ENCODE measurements around the gene ARHGAP22.

DNA sequence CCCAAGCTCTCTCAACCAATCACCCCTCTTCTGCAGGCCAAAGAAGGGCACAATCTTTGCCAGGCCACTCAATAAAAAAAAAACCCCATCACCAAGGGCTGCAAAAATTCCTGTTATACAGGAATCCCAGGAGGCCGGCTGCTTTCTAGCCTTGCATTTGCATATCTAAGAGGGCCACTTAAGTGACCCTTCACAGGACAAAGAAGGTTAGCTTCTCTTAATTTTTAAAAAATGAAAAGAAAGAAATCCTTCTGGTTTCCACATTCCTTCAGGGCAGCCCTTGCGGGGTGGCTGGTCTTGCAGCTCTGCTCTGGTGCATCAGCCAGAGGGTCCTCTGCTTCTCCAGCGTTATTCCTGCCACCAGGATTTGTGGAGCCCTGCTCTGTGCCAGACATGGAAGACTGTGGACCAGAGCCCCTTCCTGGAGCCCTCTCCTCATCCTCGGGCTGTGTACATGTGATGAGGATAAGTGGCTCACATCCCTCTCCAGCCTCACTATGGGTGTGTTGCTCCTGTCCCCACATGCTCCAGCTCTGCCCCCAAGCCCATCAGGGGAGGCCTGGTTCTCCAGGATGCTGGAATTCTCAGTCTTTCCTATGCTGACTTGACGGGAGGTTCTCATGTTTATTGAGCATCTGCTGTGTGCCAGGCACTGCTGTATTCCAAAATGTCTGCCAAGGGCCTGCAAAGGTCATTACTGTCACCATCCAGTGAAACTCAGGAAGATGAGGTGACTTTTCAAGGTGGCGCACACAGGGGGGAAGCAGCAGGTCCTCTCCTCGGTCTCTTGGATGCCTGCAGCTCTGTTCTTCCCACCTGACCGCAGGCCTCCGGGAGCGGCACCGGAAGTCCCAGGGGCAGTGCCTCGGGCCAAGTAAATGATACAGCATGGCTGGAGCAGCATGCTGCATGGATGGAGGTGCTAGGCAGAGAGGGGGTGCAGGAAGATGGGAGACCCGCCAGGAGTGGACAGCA is 67.7 kb downstream of the ARHGAP22 start:
- TF ChIP-seq, protein P1, sequence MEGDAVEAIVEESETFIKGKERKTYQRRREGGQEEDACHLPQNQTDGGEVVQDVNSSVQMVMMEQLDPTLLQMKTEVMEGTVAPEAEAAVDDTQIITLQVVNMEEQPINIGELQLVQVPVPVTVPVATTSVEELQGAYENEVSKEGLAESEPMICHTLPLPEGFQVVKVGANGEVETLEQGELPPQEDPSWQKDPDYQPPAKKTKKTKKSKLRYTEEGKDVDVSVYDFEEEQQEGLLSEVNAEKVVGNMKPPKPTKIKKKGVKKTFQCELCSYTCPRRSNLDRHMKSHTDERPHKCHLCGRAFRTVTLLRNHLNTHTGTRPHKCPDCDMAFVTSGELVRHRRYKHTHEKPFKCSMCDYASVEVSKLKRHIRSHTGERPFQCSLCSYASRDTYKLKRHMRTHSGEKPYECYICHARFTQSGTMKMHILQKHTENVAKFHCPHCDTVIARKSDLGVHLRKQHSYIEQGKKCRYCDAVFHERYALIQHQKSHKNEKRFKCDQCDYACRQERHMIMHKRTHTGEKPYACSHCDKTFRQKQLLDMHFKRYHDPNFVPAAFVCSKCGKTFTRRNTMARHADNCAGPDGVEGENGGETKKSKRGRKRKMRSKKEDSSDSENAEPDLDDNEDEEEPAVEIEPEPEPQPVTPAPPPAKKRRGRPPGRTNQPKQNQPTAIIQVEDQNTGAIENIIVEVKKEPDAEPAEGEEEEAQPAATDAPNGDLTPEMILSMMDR (conservative IDR thresholded peaks at IDR 0.05; ENCODE audit: low read length): no peak
- no peak for TF ChIP-seq EZH2phosphoT487 (IDR thresholded peaks at IDR 0.05; ENCODE audit: borderline replicate concordance, low read depth, low read length)

Data from OCI-LY7 (cell line).